Sigmoid colon (tissue), 3 donors: Measurements from ENCODE around the gene BIRC7.

Source experiments
- POLR2A ChIP-seq, 2 donors: fragments of 450-650 bp; IDR thresholded peaks; one replicate each; pipeline ENCODE4 v1.6.1; 2016; ENCODE audit warnings: antibody characterized with exemption in 2 of 2, mild to moderate bottlenecking in 2 of 2, moderate library complexity in 2 of 2
- TF ChIP-seq, protein P1 (sequence below), 4 experiments: fragments of 450-650 bp in 3 of 4; fragments of 200-600 bp in 1 of 4; IDR thresholded peaks; one replicate each; pipeline ENCODE4 v1.5.1; 2016 to 2019; ENCODE audit warnings: antibody characterized with exemption in 4 of 4, mild to moderate bottlenecking in 3 of 4, moderate library complexity in 2 of 4

GRCh38 chr20:63242736-63243135 lies 7.0 kb downstream of the BIRC7 start:
- TF ChIP-seq, protein P1, sequence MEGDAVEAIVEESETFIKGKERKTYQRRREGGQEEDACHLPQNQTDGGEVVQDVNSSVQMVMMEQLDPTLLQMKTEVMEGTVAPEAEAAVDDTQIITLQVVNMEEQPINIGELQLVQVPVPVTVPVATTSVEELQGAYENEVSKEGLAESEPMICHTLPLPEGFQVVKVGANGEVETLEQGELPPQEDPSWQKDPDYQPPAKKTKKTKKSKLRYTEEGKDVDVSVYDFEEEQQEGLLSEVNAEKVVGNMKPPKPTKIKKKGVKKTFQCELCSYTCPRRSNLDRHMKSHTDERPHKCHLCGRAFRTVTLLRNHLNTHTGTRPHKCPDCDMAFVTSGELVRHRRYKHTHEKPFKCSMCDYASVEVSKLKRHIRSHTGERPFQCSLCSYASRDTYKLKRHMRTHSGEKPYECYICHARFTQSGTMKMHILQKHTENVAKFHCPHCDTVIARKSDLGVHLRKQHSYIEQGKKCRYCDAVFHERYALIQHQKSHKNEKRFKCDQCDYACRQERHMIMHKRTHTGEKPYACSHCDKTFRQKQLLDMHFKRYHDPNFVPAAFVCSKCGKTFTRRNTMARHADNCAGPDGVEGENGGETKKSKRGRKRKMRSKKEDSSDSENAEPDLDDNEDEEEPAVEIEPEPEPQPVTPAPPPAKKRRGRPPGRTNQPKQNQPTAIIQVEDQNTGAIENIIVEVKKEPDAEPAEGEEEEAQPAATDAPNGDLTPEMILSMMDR (IDR thresholded peaks at IDR 0.05) = no peak
- TF ChIP-seq POLR2A (IDR thresholded peaks at IDR 0.05) = no peak
